OCI-LY1 (cell line): ENCODE measurements around the gene POLR2E.

Experiments used
- H2AFZ ChIP-seq: fragments of 200-600 bp; sonication (generic), shearing (Covaris generic); 2 replicates; pipeline ENCODE4 v1.6.0; 2014; ENCODE audit warnings: antibody characterized with exemption, mild to moderate bottlenecking, low read length
- H3F3A ChIP-seq: fragments of 200-600 bp; sonication (generic), shearing (Covaris generic); 2 replicates; pipeline ENCODE4 v1.6.0; 2014; ENCODE audit warnings: mild to moderate bottlenecking, antibody characterized with exemption, low read length, moderate library complexity; ENCODE audit not compliant: insufficient read depth
- H3K27ac ChIP-seq: fragments of 200-600 bp; sonication (generic); 2 replicates; pipeline ENCODE4 v1.5.1; 2014; ENCODE audit warnings: low read length, mixed run types, mild to moderate bottlenecking, low read depth; ENCODE audit not compliant: poor library complexity, severe bottlenecking
- H3K27me3 ChIP-seq: fragments of 200-600 bp; sonication (generic); 2 replicates; pipeline ENCODE4 v1.6.0; 2014; ENCODE audit warnings: antibody characterized with exemption, mild to moderate bottlenecking, low read length, moderate library complexity; ENCODE audit not compliant: insufficient read depth
- H3K36me3 ChIP-seq: fragments of 200-600 bp; sonication (generic); 2 replicates; pipeline ENCODE4 v1.6.1; 2014; ENCODE audit warnings: mild to moderate bottlenecking, antibody characterized with exemption, low read length, moderate library complexity, mixed read lengths; ENCODE audit not compliant: insufficient read depth
- H3K4me1 ChIP-seq: fragments of 200-600 bp; sonication (generic); 2 replicates; pipeline ENCODE4 v1.5.1; 2014; ENCODE audit warnings: mild to moderate bottlenecking, low read length, moderate library complexity; ENCODE audit not compliant: insufficient read depth, severe bottlenecking
- H3K4me2 ChIP-seq: fragments of 200-600 bp; sonication (generic), shearing (Covaris generic); 2 replicates; pipeline ENCODE4 v1.6.1; 2014; ENCODE audit warnings: low read length
- H3K4me3 ChIP-seq: fragments of 200-600 bp; sonication (generic); 2 replicates; pipeline ENCODE4 v1.5.1; 2014; ENCODE audit warnings: low read length, low read depth, mild to moderate bottlenecking, mixed read lengths; ENCODE audit not compliant: poor library complexity, severe bottlenecking
- H3K79me2 ChIP-seq: fragments of 200-600 bp; shearing (Covaris generic); 2 replicates; pipeline ENCODE4 v1.6.1; 2016; ENCODE audit warnings: mixed run types, low read length, mixed read lengths; ENCODE audit not compliant: insufficient read depth
- H3K9ac ChIP-seq: fragments of 200-600 bp; sonication (generic), shearing (Covaris generic); 2 replicates; pipeline ENCODE4 v1.6.1; 2014; ENCODE audit warnings: mild to moderate bottlenecking, low read length, mixed read lengths
- H3K9me2 ChIP-seq: fragments of 200-600 bp; sonication (generic), shearing (Covaris generic); 2 replicates; pipeline ENCODE4 v1.6.1; 2014; ENCODE audit warnings: low read depth, mild to moderate bottlenecking, low read length, mixed read lengths
- H3K9me3 ChIP-seq: fragments of 200-600 bp; shearing (Covaris generic); 2 replicates; pipeline ENCODE4 v1.6.1; 2014; ENCODE audit warnings: low read length, mixed read lengths
- H4K20me1 ChIP-seq: fragments of 200-600 bp; sonication (generic), shearing (Covaris generic); 2 replicates; pipeline ENCODE4 v1.6.0; 2016; ENCODE audit warnings: mild to moderate bottlenecking, low read length; ENCODE audit not compliant: insufficient read depth
- EZH2 ChIP-seq: fragments of 200-600 bp; sonication (generic), shearing (Covaris generic); IDR thresholded peaks from 2 replicates; pipeline ENCODE4 v1.8.0; 2017; ENCODE audit warnings: borderline replicate concordance, mixed run types, mild to moderate bottlenecking, antibody characterized with exemption, low read length, moderate library complexity, mixed read lengths
- TF ChIP-seq, protein P1 (sequence below): fragments of 200-600 bp; sonication (generic), shearing (Covaris generic); IDR thresholded peaks from 2 replicates; pipeline ENCODE4 v1.5.1; 2017; ENCODE audit warnings: mild to moderate bottlenecking, antibody characterized with exemption, low read length, moderate library complexity, mixed read lengths

Gene POLR2E

DNA sequence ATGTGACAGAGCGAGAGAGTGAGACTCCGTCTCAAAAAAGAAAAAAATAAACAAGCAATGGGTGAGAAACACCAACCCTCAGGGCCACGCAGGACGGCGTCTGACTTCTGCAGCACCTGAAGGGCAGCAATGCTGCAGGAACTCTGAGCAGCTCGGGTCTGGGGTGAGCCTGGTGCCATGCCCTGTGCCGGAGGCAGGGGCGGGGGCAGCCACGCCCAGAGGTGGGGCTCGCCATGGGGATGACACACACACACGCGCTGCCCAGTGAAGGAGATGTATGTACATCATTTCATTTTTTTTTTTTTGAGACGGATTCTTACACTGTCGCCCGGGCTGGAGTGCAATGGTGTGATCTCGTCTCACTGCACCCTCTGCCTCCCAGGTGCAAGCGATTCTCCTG is 32.9 kb upstream of the POLR2E start:
- no peaks in the 10 kb centered on the region for H4K20me1 ChIP-seq
- H2AFZ ChIP-seq = no peak overlapping the region
- peaks cover 14% of the 10 kb centered on the region for H3K36me3 ChIP-seq
- no peaks in the 10 kb centered on the region for H3F3A ChIP-seq
- no peaks in the 10 kb centered on the region for H3K9me2 ChIP-seq
- H3K27ac ChIP-seq = no peak overlapping the region
- no peaks in the 10 kb centered on the region for H3K79me2 ChIP-seq
- no peak overlapping the region for H3K4me2 ChIP-seq
- no peak overlapping the region for H3K9ac ChIP-seq
- TF ChIP-seq EZH2 = no peak
- TF ChIP-seq, protein P1, sequence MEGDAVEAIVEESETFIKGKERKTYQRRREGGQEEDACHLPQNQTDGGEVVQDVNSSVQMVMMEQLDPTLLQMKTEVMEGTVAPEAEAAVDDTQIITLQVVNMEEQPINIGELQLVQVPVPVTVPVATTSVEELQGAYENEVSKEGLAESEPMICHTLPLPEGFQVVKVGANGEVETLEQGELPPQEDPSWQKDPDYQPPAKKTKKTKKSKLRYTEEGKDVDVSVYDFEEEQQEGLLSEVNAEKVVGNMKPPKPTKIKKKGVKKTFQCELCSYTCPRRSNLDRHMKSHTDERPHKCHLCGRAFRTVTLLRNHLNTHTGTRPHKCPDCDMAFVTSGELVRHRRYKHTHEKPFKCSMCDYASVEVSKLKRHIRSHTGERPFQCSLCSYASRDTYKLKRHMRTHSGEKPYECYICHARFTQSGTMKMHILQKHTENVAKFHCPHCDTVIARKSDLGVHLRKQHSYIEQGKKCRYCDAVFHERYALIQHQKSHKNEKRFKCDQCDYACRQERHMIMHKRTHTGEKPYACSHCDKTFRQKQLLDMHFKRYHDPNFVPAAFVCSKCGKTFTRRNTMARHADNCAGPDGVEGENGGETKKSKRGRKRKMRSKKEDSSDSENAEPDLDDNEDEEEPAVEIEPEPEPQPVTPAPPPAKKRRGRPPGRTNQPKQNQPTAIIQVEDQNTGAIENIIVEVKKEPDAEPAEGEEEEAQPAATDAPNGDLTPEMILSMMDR = no peak
- no peaks in the 10 kb centered on the region for H3K27me3 ChIP-seq
- H3K9me3 ChIP-seq = no peaks in the 10 kb centered on the region
- no peak overlapping the region for H3K4me3 ChIP-seq
- peaks cover 24% of the 10 kb centered on the region for H3K4me1 ChIP-seq

DNA sequence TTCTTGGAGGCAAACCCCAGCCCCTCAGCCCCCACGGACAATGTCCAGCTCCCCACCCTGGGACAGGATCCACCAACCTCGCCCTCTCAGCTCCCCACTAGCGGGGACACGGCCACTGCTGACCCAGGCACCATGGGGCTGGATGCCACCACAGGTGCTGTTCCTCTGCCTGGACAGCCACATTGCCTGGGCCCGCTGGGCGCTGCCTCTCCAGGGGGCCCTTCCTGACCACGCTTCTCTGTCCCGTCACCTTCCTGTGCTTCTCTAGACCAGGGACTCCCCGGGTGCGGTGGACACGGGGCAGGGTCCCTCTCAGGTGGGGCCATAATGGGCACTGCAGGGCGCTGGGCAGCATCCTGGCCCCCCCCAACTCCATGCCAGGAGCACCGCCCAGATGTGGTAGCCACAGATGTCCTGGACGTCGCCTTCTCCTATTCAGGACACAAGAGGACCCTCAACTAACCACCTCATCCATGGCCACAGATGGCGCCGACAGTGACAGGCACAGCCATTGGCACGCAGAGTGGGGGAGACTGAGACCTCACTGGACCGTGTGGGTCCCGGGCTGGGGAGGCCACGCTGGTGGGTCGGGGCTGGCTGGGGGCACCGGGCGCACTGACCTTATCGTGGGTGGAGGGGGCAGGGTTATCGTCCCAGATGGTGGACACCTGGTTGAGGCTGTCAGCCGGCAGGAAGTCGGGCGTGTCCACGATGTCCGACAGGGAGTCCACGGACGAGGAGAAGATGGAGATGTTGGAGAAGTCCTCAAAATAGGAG is 32.0 kb upstream of the POLR2E start:
- no peak overlapping the region for H3K4me2 ChIP-seq
- peaks cover 16% of the 10 kb centered on the region for H3K36me3 ChIP-seq
- no peaks in the 10 kb centered on the region for H3K9me2 ChIP-seq
- H3F3A ChIP-seq = no peaks in the 10 kb centered on the region
- no peak overlapping the region for H3K27ac ChIP-seq
- H2AFZ ChIP-seq = no peak overlapping the region
- TF ChIP-seq, protein P1 = no peak
- no peak for TF ChIP-seq EZH2
- no peak overlapping the region for H3K9ac ChIP-seq
- no peak overlapping the region for H3K4me3 ChIP-seq
- no peaks in the 10 kb centered on the region for H3K27me3 ChIP-seq
- H3K4me1 ChIP-seq = peaks cover 15% of the 10 kb centered on the region
- no peaks in the 10 kb centered on the region for H4K20me1 ChIP-seq
- no peaks in the 10 kb centered on the region for H3K9me3 ChIP-seq
- no peaks in the 10 kb centered on the region for H3K79me2 ChIP-seq

DNA sequence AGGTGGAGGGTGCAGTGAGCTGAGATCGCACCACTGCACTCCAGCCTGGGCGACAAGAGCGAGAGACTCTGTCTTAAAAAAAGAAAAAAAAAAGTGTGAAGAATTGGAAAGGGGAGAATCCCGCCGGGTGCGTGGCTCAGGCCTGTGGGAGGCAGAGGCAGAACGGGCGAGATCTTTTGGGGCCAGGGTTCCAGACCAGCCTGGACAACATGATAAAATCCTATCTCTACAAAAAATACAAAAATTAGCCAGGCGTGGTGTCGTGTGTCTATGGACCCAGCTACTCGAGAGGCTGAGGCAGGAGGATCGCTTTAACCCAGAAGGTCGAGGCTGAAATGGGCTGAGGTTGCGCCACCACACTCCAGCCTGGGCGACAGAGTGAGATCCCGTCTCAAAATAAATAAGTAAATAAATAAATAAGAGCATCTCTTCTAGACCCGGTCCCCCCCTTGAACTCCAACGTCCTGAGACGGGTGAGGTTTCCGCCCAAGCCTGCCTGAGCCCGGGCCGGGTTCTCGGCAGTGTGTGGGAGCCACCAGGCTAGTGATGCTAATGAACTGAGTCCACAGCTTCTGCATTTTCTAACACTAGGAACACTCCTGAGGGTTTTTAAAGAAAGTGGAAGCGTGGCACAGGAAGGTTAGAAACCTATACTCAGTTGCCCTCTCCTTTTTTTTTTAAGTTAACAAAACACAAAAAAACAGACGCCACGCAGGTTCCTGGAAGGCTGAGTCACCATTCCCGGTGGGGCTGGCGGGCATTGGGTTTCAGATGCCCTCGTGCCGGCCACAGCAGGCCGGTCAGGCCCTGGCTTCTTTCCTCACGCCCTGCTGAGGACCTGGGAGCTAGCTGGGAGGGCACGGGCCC is 30.7 kb upstream of the POLR2E start:
- Histone ChIP-seq H3K4me1 (peaks cover 1% of the 10 kb centered on the region), H4K20me1 (no peaks in the 10 kb centered on the region), H3F3A (no peaks in the 10 kb centered on the region), H3K36me3 (peaks cover 27% of the 10 kb centered on the region), H2AFZ (no peak overlapping the region), H3K79me2 (no peaks in the 10 kb centered on the region), H3K4me3 (no peak overlapping the region), H3K9me3 (no peaks in the 10 kb centered on the region), H3K9ac (no peak overlapping the region), H3K27me3 (no peaks in the 10 kb centered on the region), H3K9me2 (no peaks in the 10 kb centered on the region), H3K27ac (no peak overlapping the region), H3K4me2 (no peak overlapping the region)
- no peak for TF ChIP-seq EZH2
- TF ChIP-seq, protein P1 = no peak
